Measurements from ENCODE around the gene NANOGP8.
A peak's percentile ranks its signal among the peaks of the same experiment; 100 is the strongest.

The NANOGP8 gene

DNA sequence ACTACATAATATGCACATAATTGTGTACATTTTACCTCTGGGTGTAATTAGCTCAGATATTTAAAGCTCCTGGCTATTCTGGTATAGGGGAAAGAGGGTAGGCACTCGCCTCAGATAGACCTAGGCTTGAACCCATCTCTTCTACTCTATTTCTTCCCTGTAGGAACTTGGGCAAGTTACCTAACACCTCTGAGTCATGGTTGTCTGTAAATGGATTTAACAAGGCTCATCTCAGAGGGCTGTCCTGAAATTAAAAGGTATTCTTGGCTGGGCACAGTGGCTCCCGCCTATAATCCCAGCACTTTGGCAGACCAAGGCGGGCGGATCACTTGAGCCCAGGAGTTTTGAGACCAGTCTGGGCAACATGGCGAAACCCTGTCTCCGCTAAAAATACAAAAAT lies 30.7 kb downstream of the NANOGP8 start:
- H3K9me3 ChIP-seq, result no peaks in the 10 kb centered on the region

GRCh38 chr15:35047996-35048395 lies 37.1 kb downstream of the NANOGP8 start:
- Histone ChIP-seq H3K4me1 (ENCODE audit: control insufficient read depth in 1 of 2, insufficient read depth in 1 of 2, low read depth in 1 of 2, low read length in 1 of 2) (peaks cover 15 to 19% of the 10 kb centered on the region in 2 experiments), H3K4me3 (ENCODE audit: low read depth in 1 of 2, low read length in 1 of 2) (no peak overlapping the region), H3K9me3 (no peaks in the 10 kb centered on the region), H3K27ac (no peak overlapping the region), H3K27me3 (no peaks in the 10 kb centered on the region), H3K36me3 (no peaks in the 10 kb centered on the region)
- TF ChIP-seq, protein P1, sequence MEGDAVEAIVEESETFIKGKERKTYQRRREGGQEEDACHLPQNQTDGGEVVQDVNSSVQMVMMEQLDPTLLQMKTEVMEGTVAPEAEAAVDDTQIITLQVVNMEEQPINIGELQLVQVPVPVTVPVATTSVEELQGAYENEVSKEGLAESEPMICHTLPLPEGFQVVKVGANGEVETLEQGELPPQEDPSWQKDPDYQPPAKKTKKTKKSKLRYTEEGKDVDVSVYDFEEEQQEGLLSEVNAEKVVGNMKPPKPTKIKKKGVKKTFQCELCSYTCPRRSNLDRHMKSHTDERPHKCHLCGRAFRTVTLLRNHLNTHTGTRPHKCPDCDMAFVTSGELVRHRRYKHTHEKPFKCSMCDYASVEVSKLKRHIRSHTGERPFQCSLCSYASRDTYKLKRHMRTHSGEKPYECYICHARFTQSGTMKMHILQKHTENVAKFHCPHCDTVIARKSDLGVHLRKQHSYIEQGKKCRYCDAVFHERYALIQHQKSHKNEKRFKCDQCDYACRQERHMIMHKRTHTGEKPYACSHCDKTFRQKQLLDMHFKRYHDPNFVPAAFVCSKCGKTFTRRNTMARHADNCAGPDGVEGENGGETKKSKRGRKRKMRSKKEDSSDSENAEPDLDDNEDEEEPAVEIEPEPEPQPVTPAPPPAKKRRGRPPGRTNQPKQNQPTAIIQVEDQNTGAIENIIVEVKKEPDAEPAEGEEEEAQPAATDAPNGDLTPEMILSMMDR (IDR thresholded peaks at IDR 0.05), result no peak

More for the DNA sequence above, 30.7 kb downstream of the NANOGP8 start:
- Histone ChIP-seq H3K27me3 (no peaks in the 10 kb centered on the region), H3K4me3 (ENCODE audit: low read depth in 1 of 2, low read length in 1 of 2) (no peak overlapping the region), H3K27ac (peak overlapping the region; percentile 4), H3K36me3 (no peaks in the 10 kb centered on the region), H3K4me1 (ENCODE audit: control insufficient read depth in 1 of 2, insufficient read depth in 1 of 2, low read depth in 1 of 2, low read length in 1 of 2) (peaks cover 29 to 40% of the 10 kb centered on the region in 2 experiments)
- TF ChIP-seq, protein P1 (IDR thresholded peaks at IDR 0.05), result no peak

DNA sequence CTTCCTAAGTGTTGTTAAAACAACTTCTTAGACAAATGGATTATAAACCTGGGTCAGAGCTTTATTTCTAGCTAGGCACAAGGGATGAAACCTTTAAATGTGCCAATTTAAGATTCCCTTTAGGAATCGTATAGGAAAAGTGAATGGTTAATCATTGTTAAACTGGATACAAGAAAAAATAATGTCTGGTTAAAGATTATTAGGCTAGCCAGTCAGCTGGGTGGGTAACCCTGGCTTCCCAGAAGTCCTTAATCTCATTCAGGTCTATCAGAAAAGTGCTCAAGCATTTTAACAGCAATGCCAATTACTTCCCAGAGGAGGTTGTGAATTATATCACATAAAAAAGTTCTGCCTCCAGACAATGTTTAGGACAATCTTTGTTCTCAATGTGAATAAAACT lies 37.6 kb downstream of the NANOGP8 start:
- H3K4me1 ChIP-seq (ENCODE audit: control insufficient read depth in 1 of 2, insufficient read depth in 1 of 2, low read depth in 1 of 2, low read length in 1 of 2), result peaks cover 20 to 24% of the 10 kb centered on the region in 2 experiments
- TF ChIP-seq, protein P1 (IDR thresholded peaks at IDR 0.05), result no peak

DNA sequence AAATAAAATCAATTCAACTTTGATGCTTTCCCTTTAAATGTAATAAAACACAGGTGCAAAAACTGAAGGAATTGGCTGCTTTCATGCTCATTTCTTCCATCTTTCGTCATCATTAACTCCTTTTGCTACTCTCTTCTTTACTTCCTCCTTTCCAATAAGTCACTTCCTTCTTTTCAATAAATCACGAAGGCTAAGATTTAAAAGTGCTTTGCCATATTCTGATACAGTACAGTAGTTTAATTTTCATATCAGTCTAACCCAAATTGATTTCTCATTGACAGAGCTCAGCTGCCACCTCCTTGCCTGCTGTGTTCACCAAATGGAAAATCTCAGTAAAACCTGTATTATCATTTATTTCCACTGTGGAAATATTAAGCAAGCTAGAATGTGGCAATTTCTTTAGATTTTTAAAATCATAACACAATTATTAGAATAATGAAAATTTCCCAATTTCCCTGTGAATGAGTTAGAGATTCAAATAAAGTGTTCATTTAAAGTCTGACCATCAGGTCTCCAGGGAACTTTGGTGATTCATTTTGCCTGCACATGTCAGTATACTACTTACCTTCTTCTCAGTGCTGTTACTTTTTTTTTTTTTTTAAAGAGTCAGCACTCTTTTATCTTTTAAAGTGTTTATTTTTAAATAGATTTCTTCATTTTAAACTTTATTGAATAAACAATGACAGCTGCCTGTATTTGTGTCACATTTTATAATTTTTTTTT lies 41.6 kb downstream of the NANOGP8 start:
- TF ChIP-seq, protein P1 (IDR thresholded peaks at IDR 0.05), result no peak

More for the DNA sequence above, 37.6 kb downstream of the NANOGP8 start:
- H3K27me3 ChIP-seq, result no peaks in the 10 kb centered on the region
- no peak overlapping the region for H3K27ac ChIP-seq
- no peak overlapping the region for H3K4me3 ChIP-seq (ENCODE audit: low read depth in 1 of 2, low read length in 1 of 2)
- no peaks in the 10 kb centered on the region for H3K9me3 ChIP-seq
- no peaks in the 10 kb centered on the region for H3K36me3 ChIP-seq

DNA sequence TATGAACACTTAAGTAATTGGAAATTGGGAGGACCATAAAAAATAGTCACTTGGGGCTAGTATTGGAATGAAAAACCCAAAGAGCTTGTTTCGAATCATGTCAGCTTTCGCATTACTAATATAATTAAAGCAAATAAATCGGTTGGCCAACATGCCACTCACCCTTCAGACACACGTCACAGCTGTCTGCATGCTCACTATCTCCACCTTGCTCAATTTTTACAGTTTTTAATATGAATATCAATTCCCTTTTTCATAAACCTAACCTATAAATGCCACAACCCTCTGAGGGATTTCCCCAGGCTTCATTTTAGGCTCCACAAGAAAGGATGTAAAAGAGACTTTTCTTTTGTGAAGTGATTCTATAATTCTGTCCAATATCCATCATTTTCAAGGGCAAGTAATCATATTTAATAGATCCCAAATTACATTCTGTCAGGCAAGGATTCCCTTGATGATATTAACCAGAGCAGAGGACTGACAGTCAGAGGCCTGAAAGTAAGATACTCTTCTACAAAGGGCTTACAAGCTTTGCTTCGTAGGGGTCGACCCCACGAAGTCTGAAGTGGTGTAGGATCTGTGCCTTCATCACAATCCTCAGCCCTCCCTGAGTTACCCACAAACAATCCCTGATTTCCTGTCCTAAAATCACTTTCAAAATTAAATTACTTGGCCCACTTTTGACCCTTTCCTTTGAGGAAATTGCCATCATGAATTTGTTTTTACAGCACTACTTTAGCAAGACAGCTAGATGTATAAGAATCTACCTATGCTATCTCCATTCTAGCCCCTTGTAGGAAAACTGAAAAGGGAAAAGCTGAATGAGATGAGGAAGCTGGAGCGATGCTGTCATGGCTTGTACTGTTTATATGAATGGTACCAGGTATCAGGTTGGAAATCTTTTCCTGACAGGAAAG lies 44.5 kb downstream of the NANOGP8 start:
- Histone ChIP-seq H3K27me3 (no peaks in the 10 kb centered on the region), H3K36me3 (no peaks in the 10 kb centered on the region), H3K27ac (peak overlapping the region; percentile 63), H3K4me1 (ENCODE audit: control insufficient read depth in 1 of 2, insufficient read depth in 1 of 2, low read depth in 1 of 2, low read length in 1 of 2) (peaks cover 51 to 67% of the 10 kb centered on the region in 2 experiments), H3K4me3 (ENCODE audit: low read depth in 1 of 2, low read length in 1 of 2) (no peak overlapping the region), H3K9me3 (no peaks in the 10 kb centered on the region)
- TF ChIP-seq, protein P1 (IDR thresholded peaks at IDR 0.05), result no peak

More for the DNA sequence above, 41.6 kb downstream of the NANOGP8 start:
- H3K27me3 ChIP-seq, result no peaks in the 10 kb centered on the region
- no peaks in the 10 kb centered on the region for H3K36me3 ChIP-seq
- no peaks in the 10 kb centered on the region for H3K9me3 ChIP-seq
- peaks cover 42 to 56% of the 10 kb centered on the region in 2 experiments for H3K4me1 ChIP-seq (ENCODE audit: control insufficient read depth in 1 of 2, insufficient read depth in 1 of 2, low read depth in 1 of 2, low read length in 1 of 2)
- H3K27ac ChIP-seq, result peak overlapping the region; percentile 73
- no peak overlapping the region for H3K4me3 ChIP-seq (ENCODE audit: low read depth in 1 of 2, low read length in 1 of 2)
